Nephron (organoid): ENCODE data around the gene FKBP5.
A peak's percentile ranks its signal among the peaks of the same experiment; 100 is the strongest.
"Not testable (repeated sequence)": the region's sequence is repeated elsewhere in the genome, so short reads cannot be mapped to it uniquely, and the experiment has no call there.

Experiments used
- H3K27ac Mint-ChIP-seq, 3 experiments: 2 replicates each; pipeline ENCODE4 v1.8.0; 2020; ENCODE audit warnings: mixed read lengths in 3 of 3, mild to moderate bottlenecking in 2 of 3, moderate library complexity in 1 of 3
- H3K27me3 Mint-ChIP-seq: 2 replicates; pipeline ENCODE4 v1.8.0; 2021; ENCODE audit warnings: low read depth, mild to moderate bottlenecking, moderate library complexity, mixed read lengths
- H3K36me3 Mint-ChIP-seq: 2 replicates; pipeline ENCODE4 v1.8.0; 2020; ENCODE audit warnings: low read depth, mixed read lengths
- H3K4me1 Mint-ChIP-seq: 2 replicates; pipeline ENCODE4 v1.8.0; 2020; ENCODE audit warnings: mixed read lengths
- H3K4me3 Mint-ChIP-seq, 3 experiments: 2 replicates each; pipeline ENCODE4 v1.8.0; 2020; ENCODE audit warnings: mild to moderate bottlenecking in 3 of 3, mixed read lengths in 3 of 3, moderate library complexity in 2 of 3
- H3K9me3 Mint-ChIP-seq: 2 replicates; pipeline ENCODE4 v1.8.0; 2020; ENCODE audit warnings: mixed read lengths
- CTCF ChIP-seq, 3 experiments: fragments of 200-600 bp; sonication (generic); IDR thresholded peaks; one replicate each; pipeline ENCODE4 v1.5.0; 2021; ENCODE audit warnings: antibody characterized with exemption in 3 of 3; ENCODE audit not compliant: unreplicated experiment in 3 of 3

Gene FKBP5

DNA sequence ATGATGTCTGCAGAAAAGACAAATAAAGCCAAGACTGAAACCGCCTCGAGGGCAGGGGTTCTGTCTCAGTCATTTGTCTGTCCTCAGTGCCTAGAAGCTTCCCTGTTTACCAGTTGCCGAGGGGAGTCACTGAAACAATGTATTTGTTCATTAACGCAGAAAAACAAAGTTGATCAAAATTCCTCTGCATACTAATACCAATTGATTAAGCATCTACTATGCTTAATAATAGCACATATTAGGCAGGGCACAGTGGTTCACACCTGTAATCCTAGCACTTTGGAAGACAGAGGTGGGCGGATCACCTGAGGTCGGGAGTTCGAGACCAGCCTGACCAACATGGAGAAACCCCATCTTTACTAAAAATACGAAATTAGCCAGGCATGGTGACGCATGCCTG, 1.8 kb upstream of the FKBP5 start:
- peaks cover 4% of the 10 kb centered on the region for H3K27me3 Mint-ChIP-seq
- H3K4me3 Mint-ChIP-seq, result no peak overlapping the region
- no peak overlapping the region for H3K27ac Mint-ChIP-seq
- no peak for TF ChIP-seq CTCF (IDR thresholded peaks at IDR 0.05; ENCODE audit: unreplicated experiment in 3 of 3)
- no peaks in the 10 kb centered on the region for H3K36me3 Mint-ChIP-seq
- peaks cover 6% of the 10 kb centered on the region for H3K9me3 Mint-ChIP-seq
- peaks cover 11% of the 10 kb centered on the region for H3K4me1 Mint-ChIP-seq

GRCh38 chr6:35690006-35690405, 1.3 kb upstream of the FKBP5 start:
- H3K36me3 Mint-ChIP-seq, H3K27me3 Mint-ChIP-seq, H3K27ac Mint-ChIP-seq, H3K9me3 Mint-ChIP-seq: not testable (repeated sequence)
- H3K4me1 Mint-ChIP-seq, result peaks cover 11% of the 10 kb centered on the region
- H3K4me3 Mint-ChIP-seq, result peak overlapping the region; percentile 64 to 74 (median 72)

DNA sequence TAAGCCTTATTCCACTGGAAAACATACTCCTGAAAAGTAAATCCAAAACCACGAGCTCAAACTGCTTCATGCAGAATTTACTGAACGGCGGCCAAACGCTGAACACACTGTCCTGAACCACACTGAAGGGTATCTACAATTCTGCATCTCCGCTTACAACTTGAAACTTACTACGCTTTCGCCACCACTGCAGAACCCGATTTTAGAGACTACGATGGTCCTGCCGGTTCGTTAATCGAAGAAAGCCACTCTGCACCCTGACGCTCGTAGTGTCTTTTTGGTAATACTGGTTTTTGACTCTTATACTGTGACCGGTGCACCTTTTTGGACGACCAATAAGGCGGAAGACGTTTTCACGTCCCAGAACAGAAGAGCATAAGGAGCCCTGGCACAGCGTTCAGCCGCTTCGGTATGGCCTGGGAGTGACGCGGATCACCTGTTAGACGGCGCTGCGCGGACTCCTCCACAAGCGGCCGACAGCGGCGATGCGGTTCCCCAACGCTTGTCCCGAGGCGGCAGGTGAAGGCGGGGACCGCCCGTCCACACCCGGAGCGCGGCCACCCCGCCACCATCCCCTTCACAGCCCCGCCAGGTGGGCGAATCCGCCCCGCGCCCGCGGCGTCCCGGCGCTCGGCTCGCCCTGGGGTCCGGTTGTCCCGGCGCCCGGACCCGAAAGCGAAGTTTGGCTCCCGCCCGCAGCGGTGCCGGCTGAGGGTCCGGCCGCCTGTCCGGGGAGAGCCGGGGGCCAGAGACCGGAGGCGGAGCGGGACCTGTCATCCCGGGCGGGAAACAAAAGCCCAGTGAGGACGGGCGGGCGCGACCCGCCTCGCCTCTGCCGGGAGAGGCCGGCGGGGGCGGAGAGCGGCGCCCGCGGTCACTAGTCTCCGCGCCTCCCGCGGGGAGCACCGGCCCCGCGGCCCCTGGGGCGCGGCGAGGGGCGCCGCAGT, 784 bp downstream of the FKBP5 start:
- Mint-ChIP-seq H3K27me3 (peaks cover 4% of the 10 kb centered on the region), H3K9me3 (no peaks in the 10 kb centered on the region), H3K27ac (peak overlapping the region; percentile 16 to 73 (median 58)), H3K4me3 (peak overlapping the region; percentile 92 to 96 (median 93)), H3K36me3 (no peaks in the 10 kb centered on the region), H3K4me1 (peaks cover 11% of the 10 kb centered on the region)
- no peak for TF ChIP-seq CTCF (IDR thresholded peaks at IDR 0.05; ENCODE audit: unreplicated experiment in 3 of 3)

GRCh38 chr6:35686873-35687555, 1.7 kb downstream of the FKBP5 start:
- H3K9me3 Mint-ChIP-seq, result no peaks in the 10 kb centered on the region
- H3K27ac Mint-ChIP-seq, result peak overlapping the region in 1 of 3 experiments; percentile 73
- peaks cover 4% of the 10 kb centered on the region for H3K27me3 Mint-ChIP-seq
- H3K4me3 Mint-ChIP-seq, result peak overlapping the region; percentile 92 to 96 (median 93)
- no peak for TF ChIP-seq CTCF (IDR thresholded peaks at IDR 0.05; ENCODE audit: unreplicated experiment in 3 of 3)
- H3K36me3 Mint-ChIP-seq, result no peaks in the 10 kb centered on the region
- H3K4me1 Mint-ChIP-seq, result peaks cover 11% of the 10 kb centered on the region

DNA sequence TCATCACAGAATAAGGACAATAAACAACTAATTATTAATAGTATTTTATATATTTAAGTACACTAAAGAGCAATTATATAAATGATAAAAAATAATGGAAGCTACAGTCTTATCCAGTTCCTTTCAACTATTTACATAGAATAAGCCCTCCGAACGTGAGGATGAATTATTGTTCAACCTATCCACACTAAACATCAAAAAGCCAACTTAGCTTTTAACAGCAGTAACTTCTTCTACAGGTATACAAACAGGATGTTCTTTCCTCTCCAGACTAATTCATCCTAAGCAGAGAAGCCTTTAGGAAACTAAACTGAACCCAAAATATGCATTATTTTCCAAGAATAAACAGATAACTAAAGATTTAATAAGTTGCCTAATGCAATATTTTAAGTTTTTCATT, 2.3 kb downstream of the FKBP5 start:
- H3K4me3 Mint-ChIP-seq, result peak overlapping the region in 2 of 3 experiments; percentile 30 to 92
- H3K9me3 Mint-ChIP-seq, result no peaks in the 10 kb centered on the region
- H3K4me1 Mint-ChIP-seq, result peaks cover 11% of the 10 kb centered on the region
- H3K27me3 Mint-ChIP-seq, result peaks cover 4% of the 10 kb centered on the region
- H3K27ac Mint-ChIP-seq, result no peak overlapping the region
- no peak for TF ChIP-seq CTCF (IDR thresholded peaks at IDR 0.05; ENCODE audit: unreplicated experiment in 3 of 3)
- H3K36me3 Mint-ChIP-seq, result no peaks in the 10 kb centered on the region

DNA sequence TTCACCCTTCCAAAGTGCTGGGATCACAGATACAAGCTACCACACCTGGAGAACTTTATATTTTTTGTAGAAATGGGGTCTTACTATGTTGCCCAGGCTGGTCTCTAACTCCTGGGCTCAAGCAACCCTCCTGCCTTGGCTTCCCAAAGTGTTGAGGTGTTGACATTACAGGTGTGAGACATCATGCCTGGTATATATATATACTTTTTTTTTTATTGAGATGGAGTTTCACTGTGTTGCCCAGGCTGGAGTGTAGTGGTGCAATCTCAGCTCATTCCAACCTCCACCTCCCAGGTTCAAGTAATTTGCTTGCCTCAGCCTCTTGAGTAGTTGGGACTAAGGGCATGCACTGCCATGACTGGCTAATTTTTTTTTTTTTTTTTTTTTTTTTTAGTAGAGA, 5.4 kb downstream of the FKBP5 start:
- H3K27ac Mint-ChIP-seq, result no peak overlapping the region
- H3K36me3 Mint-ChIP-seq, result no peaks in the 10 kb centered on the region
- no peaks in the 10 kb centered on the region for H3K9me3 Mint-ChIP-seq
- TF ChIP-seq CTCF (IDR thresholded peaks at IDR 0.05; ENCODE audit: unreplicated experiment in 3 of 3), result no peak
- no peak overlapping the region for H3K4me3 Mint-ChIP-seq
- H3K27me3 Mint-ChIP-seq, result peaks cover 4% of the 10 kb centered on the region
- peaks cover 12% of the 10 kb centered on the region for H3K4me1 Mint-ChIP-seq
